ENCODE data around the gene SRBD1.

Gene SRBD1

GRCh38 chr2:45540942-45541341, 70.1 kb downstream of the SRBD1 start:
- no peak overlapping the region for H3K4me2 ChIP-seq
- no peak overlapping the region for H3K9ac ChIP-seq
- peaks cover 48% of the 10 kb centered on the region for H3K9me3 ChIP-seq
- H3K27me3 ChIP-seq: no peaks in the 10 kb centered on the region
- no peak overlapping the region for H3K27ac ChIP-seq
- H3K4me3 ChIP-seq: peak overlapping the region; percentile 47
- H4K20me1 ChIP-seq: no peaks in the 10 kb centered on the region
- H3K4me1 ChIP-seq: peaks cover 9% of the 10 kb centered on the region
- TF ChIP-seq Cebpa-rat (IDR thresholded peaks at IDR 0.05): no peak
- peaks cover 57% of the 10 kb centered on the region for H3K36me3 ChIP-seq

GRCh38 chr2:45533771-45534170, 77.3 kb downstream of the SRBD1 start:
- Histone ChIP-seq H3K9me3 (peaks cover 7% of the 10 kb centered on the region; the same call in 1 of the 2 replicates), H3K27ac (no peak overlapping the region), H3K4me3 (no peak overlapping the region), H3K4me1 (peaks cover 9% of the 10 kb centered on the region), H3K36me3 (peaks cover 9% of the 10 kb centered on the region), H3K27me3 (no peaks in the 10 kb centered on the region), H4K20me1 (no peaks in the 10 kb centered on the region), H3K4me2 (no peak overlapping the region), H3K9ac (no peak overlapping the region)
- TF ChIP-seq Cebpa-rat (IDR thresholded peaks at IDR 0.05): no peak

GRCh38 chr2:45532181-45532580, 78.9 kb downstream of the SRBD1 start:
- Histone ChIP-seq H3K27ac (no peak overlapping the region), H3K4me2 (no peak overlapping the region), H3K4me1 (no peaks in the 10 kb centered on the region), H3K9me3 (no peaks in the 10 kb centered on the region), H3K4me3 (no peak overlapping the region), H3K9ac (no peak overlapping the region), H3K27me3 (no peaks in the 10 kb centered on the region), H3K36me3 (peaks cover under 1% of the 10 kb centered on the region; the same call in 1 of the 2 replicates), H4K20me1 (no peaks in the 10 kb centered on the region)
- no peak for TF ChIP-seq Cebpa-rat (IDR thresholded peaks at IDR 0.05)

- H3K27me3 ChIP-seq: no peaks in the 10 kb centered on the region
Observed at GRCh38 chr2:45524016-45524415, 87.1 kb downstream of the SRBD1 start.

GRCh38 chr2:45518546-45518945, 92.5 kb downstream of the SRBD1 start:
- Histone ChIP-seq H3K9me3 (no peaks in the 10 kb centered on the region), H3K4me2 (no peak overlapping the region)

More at GRCh38 chr2:45524016-45524415, 87.1 kb downstream of the SRBD1 start:
- H4K20me1 ChIP-seq: no peaks in the 10 kb centered on the region
- no peak overlapping the region for H3K4me2 ChIP-seq
- H3K9me3 ChIP-seq: no peaks in the 10 kb centered on the region
- no peaks in the 10 kb centered on the region for H3K4me1 ChIP-seq
- H3K36me3 ChIP-seq: peaks cover 3% of the 10 kb centered on the region; the same call in 1 of the 2 replicates
- no peak overlapping the region for H3K9ac ChIP-seq
- no peak overlapping the region for H3K4me3 ChIP-seq
- H3K27ac ChIP-seq: no peak overlapping the region
- TF ChIP-seq Cebpa-rat (IDR thresholded peaks at IDR 0.05): no peak

GRCh38 chr2:45510701-45511420, 100.2 kb downstream of the SRBD1 start:
- Histone ChIP-seq H3K4me1 (no peaks in the 10 kb centered on the region), H3K4me2 (no peak overlapping the region)

More at GRCh38 chr2:45518546-45518945, 92.5 kb downstream of the SRBD1 start:
- H3K4me3 ChIP-seq: no peak overlapping the region
- H3K36me3 ChIP-seq: peaks cover 3% of the 10 kb centered on the region; the same call in 1 of the 2 replicates
- H3K27ac ChIP-seq: no peak overlapping the region
- H3K27me3 ChIP-seq: no peaks in the 10 kb centered on the region
- TF ChIP-seq Cebpa-rat (IDR thresholded peaks at IDR 0.05): no peak
- no peaks in the 10 kb centered on the region for H3K4me1 ChIP-seq
- no peaks in the 10 kb centered on the region for H4K20me1 ChIP-seq
- H3K9ac ChIP-seq: no peak overlapping the region

GRCh38 chr2:45506756-45507155, 104.3 kb downstream of the SRBD1 start:
- no peaks in the 10 kb centered on the region for H4K20me1 ChIP-seq
- H3K4me1 ChIP-seq: no peaks in the 10 kb centered on the region

More at GRCh38 chr2:45510701-45511420, 100.2 kb downstream of the SRBD1 start:
- Histone ChIP-seq H4K20me1 (no peaks in the 10 kb centered on the region), H3K4me3 (no peak overlapping the region), H3K9ac (no peak overlapping the region), H3K9me3 (no peaks in the 10 kb centered on the region), H3K27me3 (no peaks in the 10 kb centered on the region), H3K36me3 (no peaks in the 10 kb centered on the region), H3K27ac (no peak overlapping the region)
- no peak for TF ChIP-seq Cebpa-rat (IDR thresholded peaks at IDR 0.05)

GRCh38 chr2:45505138-45505537, 105.9 kb downstream of the SRBD1 start:
- Histone ChIP-seq H3K27me3 (no peaks in the 10 kb centered on the region), H3K9ac (no peak overlapping the region), H3K36me3 (peaks cover 12% of the 10 kb centered on the region), H4K20me1 (no peaks in the 10 kb centered on the region), H3K4me2 (no peak overlapping the region), H3K9me3 (peaks cover 29% of the 10 kb centered on the region), H3K27ac (no peak overlapping the region), H3K4me1 (no peaks in the 10 kb centered on the region), H3K4me3 (no peak overlapping the region)
- TF ChIP-seq Cebpa-rat (IDR thresholded peaks at IDR 0.05): no peak

More at GRCh38 chr2:45506756-45507155, 104.3 kb downstream of the SRBD1 start:
- Histone ChIP-seq H3K4me3 (no peak overlapping the region), H3K36me3 (peaks cover under 1% of the 10 kb centered on the region; the same call in 1 of the 2 replicates), H3K27me3 (no peaks in the 10 kb centered on the region), H3K9me3 (peaks cover 12% of the 10 kb centered on the region), H3K27ac (no peak overlapping the region), H3K9ac (no peak overlapping the region), H3K4me2 (no peak overlapping the region)
- no peak for TF ChIP-seq Cebpa-rat (IDR thresholded peaks at IDR 0.05)

GRCh38 chr2:45498661-45499550, 112.2 kb downstream of the SRBD1 start:
- H3K9ac ChIP-seq: no peak overlapping the region
- H3K9me3 ChIP-seq: peaks cover 29% of the 10 kb centered on the region
- no peaks in the 10 kb centered on the region for H3K27me3 ChIP-seq
- TF ChIP-seq Cebpa-rat (IDR thresholded peaks at IDR 0.05): no peak
- no peak overlapping the region for H3K4me2 ChIP-seq
- no peak overlapping the region for H3K4me3 ChIP-seq
- no peak overlapping the region for H3K27ac ChIP-seq
- H4K20me1 ChIP-seq: no peaks in the 10 kb centered on the region
- H3K4me1 ChIP-seq: peaks cover 9% of the 10 kb centered on the region; the same call in 1 of the 2 replicates
- H3K36me3 ChIP-seq: peaks cover 12% of the 10 kb centered on the region

GRCh38 chr2:45497355-45497754, 113.7 kb downstream of the SRBD1 start:
- no peak for TF ChIP-seq Cebpa-rat (IDR thresholded peaks at IDR 0.05)

More at GRCh38 chr2:45497355-45497754, 113.7 kb downstream of the SRBD1 start:
- Histone ChIP-seq H3K27me3 (no peaks in the 10 kb centered on the region), H3K4me1 (peaks cover 9% of the 10 kb centered on the region; the same call in 1 of the 2 replicates), H3K4me3 (no peak overlapping the region), H4K20me1 (no peaks in the 10 kb centered on the region), H3K36me3 (peaks cover 12% of the 10 kb centered on the region), H3K27ac (no peak overlapping the region), H3K4me2 (no peak overlapping the region), H3K9me3 (peaks cover 23% of the 10 kb centered on the region), H3K9ac (no peak overlapping the region)

Measured in BLaER1 (cell line).